Kidney epithelial cell (primary cell): Measurements from ENCODE around the gene GRIK2. TPM values are rescaled to one million over a fixed set of nuclear protein-coding genes. Genes with fewer than 3 reads are reported as not detected.
A peak's percentile ranks its signal among the peaks of the same experiment; 100 is the strongest.

Experiments
- DNase-seq: peaks from one replicate; pipeline ENCODE4 v3.0.0-alpha.2; 2010; ENCODE audit warnings: low read depth
- H3K27me3 ChIP-seq: 2 replicates; pipeline ENCODE4 v1.6.0; 2011; ENCODE audit warnings: low read length; ENCODE audit not compliant: control insufficient read depth, insufficient read depth
- H3K36me3 ChIP-seq: 2 replicates; pipeline ENCODE4 v1.5.1; 2011; ENCODE audit warnings: low read length; ENCODE audit not compliant: control insufficient read depth, insufficient read depth
- H3K4me3 ChIP-seq: 2 replicates; pipeline ENCODE4 v1.5.1; 2011; ENCODE audit warnings: low read depth, mild to moderate bottlenecking, control low read depth, low read length
- total RNA-seq: library from RNA; depleted of rRNA; stranded (reverse); fragments of >200 nt; gene quantifications from 2 replicates; pipeline ENCODE4 v1.2.3, GENCODE V29; 2015
- TF ChIP-seq, protein P1 (sequence below): IDR thresholded peaks from 2 replicates; pipeline ENCODE4 v1.5.1; 2011; ENCODE audit warnings: mild to moderate bottlenecking, moderate library complexity, low read length, control low read depth, inconsistent platforms; ENCODE audit not compliant: insufficient read depth, poor library complexity, severe bottlenecking

GRIK2 gene
- total RNA-seq, 1 donor from 2014 or later = 0.13 TPM

DNA sequence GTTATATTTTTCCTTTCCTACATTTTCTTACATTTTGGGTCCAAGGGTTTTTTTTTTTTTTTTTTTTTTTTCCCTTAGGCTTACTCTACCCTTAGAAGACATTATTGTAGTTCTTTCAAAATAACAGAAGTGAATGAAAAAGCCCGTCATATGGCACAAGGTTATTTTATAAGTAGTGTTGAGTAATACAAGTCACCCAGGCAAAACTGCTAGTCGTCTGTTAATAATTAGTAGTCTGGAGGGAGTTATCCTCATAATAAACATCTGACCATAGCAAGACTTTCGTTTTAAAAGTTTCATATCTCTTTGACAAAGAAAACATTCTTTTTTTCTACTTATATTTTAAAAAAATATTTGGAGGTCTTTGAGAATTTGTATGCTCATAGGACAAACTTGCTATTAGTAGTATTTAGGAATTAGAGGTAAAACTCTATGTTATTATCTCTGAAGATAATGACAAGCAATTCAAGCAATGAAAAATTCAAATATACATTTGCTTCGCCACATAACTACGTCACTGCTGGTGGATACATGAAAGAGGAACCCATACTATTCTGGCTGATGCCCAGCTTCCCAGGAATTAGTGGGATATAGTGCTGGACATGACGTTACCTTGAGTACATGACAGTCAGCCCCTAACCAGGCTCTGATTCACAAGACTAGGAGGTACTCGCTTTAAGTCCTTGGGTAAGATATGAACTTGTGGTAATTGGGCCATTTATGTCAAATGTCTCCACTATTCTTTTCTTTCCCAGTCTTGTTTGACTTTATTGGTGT lies 532.8 kb downstream of the GRIK2 start:
- Histone ChIP-seq H3K36me3 (no peaks in the 10 kb centered on the region), H3K27me3 (no peaks in the 10 kb centered on the region), H3K4me3 (no peak overlapping the region)
- TF ChIP-seq, protein P1, sequence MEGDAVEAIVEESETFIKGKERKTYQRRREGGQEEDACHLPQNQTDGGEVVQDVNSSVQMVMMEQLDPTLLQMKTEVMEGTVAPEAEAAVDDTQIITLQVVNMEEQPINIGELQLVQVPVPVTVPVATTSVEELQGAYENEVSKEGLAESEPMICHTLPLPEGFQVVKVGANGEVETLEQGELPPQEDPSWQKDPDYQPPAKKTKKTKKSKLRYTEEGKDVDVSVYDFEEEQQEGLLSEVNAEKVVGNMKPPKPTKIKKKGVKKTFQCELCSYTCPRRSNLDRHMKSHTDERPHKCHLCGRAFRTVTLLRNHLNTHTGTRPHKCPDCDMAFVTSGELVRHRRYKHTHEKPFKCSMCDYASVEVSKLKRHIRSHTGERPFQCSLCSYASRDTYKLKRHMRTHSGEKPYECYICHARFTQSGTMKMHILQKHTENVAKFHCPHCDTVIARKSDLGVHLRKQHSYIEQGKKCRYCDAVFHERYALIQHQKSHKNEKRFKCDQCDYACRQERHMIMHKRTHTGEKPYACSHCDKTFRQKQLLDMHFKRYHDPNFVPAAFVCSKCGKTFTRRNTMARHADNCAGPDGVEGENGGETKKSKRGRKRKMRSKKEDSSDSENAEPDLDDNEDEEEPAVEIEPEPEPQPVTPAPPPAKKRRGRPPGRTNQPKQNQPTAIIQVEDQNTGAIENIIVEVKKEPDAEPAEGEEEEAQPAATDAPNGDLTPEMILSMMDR = no peak
- peak; percentile 19 for DNase-seq

DNA sequence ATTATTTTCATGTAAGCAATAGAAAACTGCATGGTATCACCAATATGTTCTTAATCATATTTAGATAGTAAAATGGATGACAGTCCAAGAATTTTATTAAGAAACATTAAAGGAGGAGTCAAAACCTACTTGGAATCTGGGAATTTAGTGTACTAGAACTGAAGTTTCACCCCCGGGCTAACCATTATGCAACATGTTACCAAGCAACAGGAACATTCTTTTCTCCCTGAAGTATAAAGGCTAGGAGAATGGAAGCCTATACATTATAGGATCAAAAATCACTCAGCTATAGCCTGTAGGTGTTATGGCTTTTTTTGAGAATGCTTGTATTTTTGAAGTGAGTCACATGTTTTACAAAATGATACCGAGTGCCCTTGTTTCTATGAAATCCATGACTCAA lies 538.3 kb downstream of the GRIK2 start:
- Histone ChIP-seq H3K4me3 (no peak overlapping the region), H3K27me3 (no peaks in the 10 kb centered on the region), H3K36me3 (no peaks in the 10 kb centered on the region)
- TF ChIP-seq, protein P1 = no peak
- no peak for DNase-seq

DNA sequence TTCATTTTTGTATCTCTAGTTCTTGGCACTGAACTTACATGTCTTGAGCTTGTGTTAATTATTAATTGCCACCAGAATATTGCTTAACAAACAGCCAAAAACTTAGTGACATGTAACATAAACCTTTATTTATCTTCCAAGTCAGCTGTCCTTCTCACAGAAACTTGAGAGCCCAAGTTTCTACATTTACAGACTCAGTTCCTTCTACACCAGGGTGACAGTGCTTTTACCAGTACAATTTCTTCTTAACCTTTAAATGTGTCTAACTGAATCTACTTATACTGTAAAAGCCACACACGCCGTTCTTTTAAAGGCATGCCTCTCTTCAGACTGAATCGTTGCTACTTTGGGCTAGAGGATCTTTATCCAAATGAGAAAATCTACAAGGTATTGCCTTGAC lies 539.2 kb downstream of the GRIK2 start:
- no peak overlapping the region for H3K4me3 ChIP-seq
- no peak for DNase-seq
- TF ChIP-seq, protein P1 = no peak
- H3K27me3 ChIP-seq = no peaks in the 10 kb centered on the region
- H3K36me3 ChIP-seq = no peaks in the 10 kb centered on the region

DNA sequence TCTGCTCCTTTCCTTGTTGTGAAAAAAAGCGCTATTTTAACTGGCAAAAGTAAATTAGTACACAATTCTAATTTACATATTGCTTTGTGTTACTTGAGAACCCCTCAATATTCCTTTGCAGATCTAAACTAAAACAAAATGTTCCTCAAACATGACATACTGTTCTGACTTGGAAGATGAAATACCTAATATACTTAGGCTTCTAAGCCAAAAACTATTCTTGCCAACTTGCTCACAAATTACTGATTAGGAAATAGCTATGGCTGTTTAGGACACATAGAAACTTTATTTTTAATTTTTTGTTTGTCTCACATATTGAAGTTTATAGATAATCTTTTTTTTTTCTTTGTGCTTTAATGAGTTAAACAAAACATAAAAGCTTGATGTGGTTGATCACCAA lies 542.2 kb downstream of the GRIK2 start:
- no peaks in the 10 kb centered on the region for H3K27me3 ChIP-seq
- TF ChIP-seq, protein P1 = no peak
- no peak overlapping the region for H3K4me3 ChIP-seq
- no peak for DNase-seq
- no peaks in the 10 kb centered on the region for H3K36me3 ChIP-seq

DNA sequence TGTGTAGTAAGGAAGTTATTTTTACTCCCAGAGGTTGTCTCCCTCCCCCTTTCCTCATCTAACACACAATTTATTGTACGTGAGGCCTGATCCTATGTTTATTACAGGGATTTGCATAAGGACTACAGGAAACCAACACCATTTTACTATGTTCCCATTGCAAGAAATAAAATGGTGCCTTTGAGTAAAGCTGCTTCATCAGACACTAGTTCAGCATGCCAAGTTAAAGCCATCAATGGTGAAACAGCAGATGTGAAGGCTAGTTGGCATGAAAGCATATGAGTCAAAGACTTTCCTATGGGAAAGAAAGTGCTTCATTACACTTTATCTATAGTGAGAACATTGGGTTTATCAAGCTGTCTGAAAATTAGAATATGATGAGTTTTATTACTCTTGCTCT lies 543.0 kb downstream of the GRIK2 start:
- TF ChIP-seq, protein P1 = no peak
- no peaks in the 10 kb centered on the region for H3K27me3 ChIP-seq
- no peak for DNase-seq

DNA sequence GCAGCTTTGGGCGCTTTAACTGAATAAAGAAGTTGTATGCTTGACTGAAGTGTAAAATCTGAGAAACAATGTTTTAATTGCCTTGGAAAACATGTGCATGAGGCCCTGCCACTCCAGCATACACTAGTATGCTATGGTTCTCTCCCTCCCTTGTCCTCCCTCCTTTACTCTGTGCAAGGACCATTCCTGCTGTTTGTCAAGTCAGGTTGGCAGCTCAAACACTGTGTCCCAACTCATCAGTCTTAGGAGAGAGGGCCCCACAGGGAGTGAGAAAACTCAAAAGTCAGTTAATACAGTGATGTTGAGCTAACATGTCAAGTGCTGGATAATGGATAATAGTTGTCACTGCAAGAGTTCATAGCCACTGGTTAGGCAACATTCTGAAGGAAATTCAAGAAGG lies 543.6 kb downstream of the GRIK2 start:
- DNase-seq = no peak
- TF ChIP-seq, protein P1 = no peak
- H3K27me3 ChIP-seq = no peaks in the 10 kb centered on the region
- no peak overlapping the region for H3K4me3 ChIP-seq
- no peaks in the 10 kb centered on the region for H3K36me3 ChIP-seq

More for the DNA sequence above, 543.0 kb downstream of the GRIK2 start:
- no peaks in the 10 kb centered on the region for H3K36me3 ChIP-seq
- H3K4me3 ChIP-seq = no peak overlapping the region
